A549 treated with ZK216348 at 1 μM for 4 hours (cell line): Measurements from ENCODE around the gene SEC23IP. TPM values are rescaled to one million over a fixed set of nuclear protein-coding genes. Genes with fewer than 3 reads are reported as not detected.

Source experiments
- total RNA-seq: library from RNA; stranded (reverse); fragments of 200-300 nt; extraction: Qiagen RNA extraction; gene quantifications from 5 replicates; pipeline ENCODE4 v1.2.3, GENCODE V29; 2022; ENCODE audit warnings: low read depth

SEC23IP gene
- 41.6 to 66.5 TPM (median 55.0 TPM) in 5 replicates for total RNA-seq

GRCh38 chr10:119892188-119893065 is at the start of gene SEC23IP:
SEC23IP (plus strand) TSS chr10:119892730; CDS start chr10:119892783, 53 bp downstream.

GRCh38 chr10:119872610-119872859 is 20.0 kb upstream of the SEC23IP start, which contains the start of gene MCMBP:
MCMBP (minus strand) TSS chr10:119872843; CDS start chr10:119872584, 259 bp downstream.

Other genes starting within 250 kb of the SEC23IP start
- 153 to 221 TPM (median 220 TPM) in 5 replicates for gene BAG3, start 241.3 kb upstream of the SEC23IP start, total RNA-seq
- gene INPP5F, start 166.7 kb upstream of the SEC23IP start, total RNA-seq, result 7.0 to 11.2 TPM (median 9.6 TPM) in 5 replicates
- 80.4 to 97.6 TPM (median 89.8 TPM) in 5 replicates for gene MCMBP, start 19.9 kb upstream of the SEC23IP start, total RNA-seq